Ovary (tissue), 9 donors: ENCODE results near the gene XPA. TPM values are rescaled to one million over a fixed set of nuclear protein-coding genes. Genes with fewer than 3 reads are reported as not detected.

Experiments
- DNase-seq, 5 donors: peaks; one replicate each; pipeline ENCODE4 v3.0.0-alpha.2; 2019 to 2020
- H3K27ac ChIP-seq, 2 donors: fragments of 200-600 bp; one replicate each; pipeline versions ENCODE4 v1.5.1 to v1.8.0; 2019 to 2022
- H3K27me3 ChIP-seq: fragments of 200-600 bp; one replicate; pipeline ENCODE4 v1.8.0; 2022
- H3K36me3 ChIP-seq: fragments of 200-600 bp; sonication (generic); one replicate; pipeline ENCODE4 v1.5.1; 2019
- H3K4me1 ChIP-seq: one replicate; pipeline ENCODE4 v1.8.1; 2013; ENCODE audit warnings: mild to moderate bottlenecking, moderate library complexity; ENCODE audit not compliant: insufficient read depth
- H3K4me3 ChIP-seq: fragments of 200-600 bp; sonication (generic); one replicate; pipeline ENCODE4 v1.5.1; 2017
- H3K9me3 ChIP-seq, 2 donors: fragments of 200-600 bp in 1 of 2; sonication (generic) in 1 of 2; one replicate each; pipeline versions ENCODE4 v1.5.1 to v1.8.1; 2013 to 2019; ENCODE audit warnings: mild to moderate bottlenecking in 1 of 2, moderate library complexity in 1 of 2
- CTCF ChIP-seq, 3 donors: fragments of 450-650 bp in 2 of 3; fragments of 200-600 bp in 1 of 3; IDR thresholded peaks; one replicate each; pipeline versions ENCODE4 v1.5.1 to v1.8.0; 2016 to 2022; ENCODE audit warnings: antibody characterized with exemption in 3 of 3, mild to moderate bottlenecking in 1 of 3
- EP300 ChIP-seq: sonication (generic); formaldehyde crosslinking; IDR thresholded peaks from one replicate; pipeline ENCODE4 v1.6.1; 2017; ENCODE audit warnings: antibody characterized with exemption
- POLR2A ChIP-seq: fragments of 450-650 bp; IDR thresholded peaks from one replicate; pipeline ENCODE4 v1.6.1; 2017; ENCODE audit warnings: antibody characterized with exemption, mild to moderate bottlenecking, moderate library complexity
- WGBS, 3 donors: extraction: QIAGEN DNeasy Blood & Tissue Kit in 1 of 3; methylation state at CpG; one replicate each; pipeline versions ENCODE4 v1.1.5 to v1.1.7; 2013 to 2017; 5-methylcytosine and 5-hydroxymethylcytosine counted together
- intact Hi-C, 4 donors: fragments of 100-400 bp; cut with DNase I; formaldehyde crosslinking; loops; one replicate each; pipeline versions ENCODE4 v1.11.0 to v1.15.1; 2022 to 2023
- polyA plus RNA-seq, 2 donors: library from polyadenylated mRNA; stranded (reverse); fragments of 200-250 nt in 1 of 2; fragments of 350-450 nt in 1 of 2; fragmentation: Illumina TruSeq in 1 of 2; extraction: RNeasy Lipid Tissue Mini Kit (QIAGEN cat#74804) in 1 of 2; gene quantifications; one replicate each; pipeline ENCODE4 v1.2.3, GENCODE V29; 2013 to 2014
- total RNA-seq, 7 donors: library from RNA; depleted of rRNA in 2 of 7; stranded (reverse); fragments of >200 nt in 2 of 7; fragmentation: NEBNext Ultra II Directional in 3 of 7; extraction: Animal tissue kit (Norgen Biotek cat#: 25700) in 3 of 7; gene quantifications; one replicate each; pipeline versions ENCODE4 v1.1.0 to v1.2.4, GENCODE V29; 2016 to 2023
- donor health status: DM: no; HTN: no; CAD: no; lungs with moderate emphysema.
- donor health status: DM: no; HTN: no; CAD: no.
- donor health status: Bipolar disorder and iron deficiency.
- donor health status: DM: yes; HTN: yes; CAD: no.
- donor health status: DM: no; HTN: no; CAD: no.
- donor health status: DM: yes; HTN: yes; CAD: no.

Gene XPA
- total and polyA plus RNA-seq, 9 donors = 13.7 to 23.6 (median 16.7) TPM

- intact Hi-C loops = no loop called here
- Histone ChIP-seq H3K36me3 (no peaks in the 10 kb centered on the region), H3K4me3 (no peak overlapping the region), H3K27ac (no peak overlapping the region), H3K27me3 (no peaks in the 10 kb centered on the region), H3K9me3 (no peaks in the 10 kb centered on the region), H3K4me1 (peaks cover 3% of the 10 kb centered on the region)
- DNase-seq = no peak
- no peak for TF ChIP-seq CTCF (IDR thresholded peaks at IDR 0.05)
- TF ChIP-seq POLR2A = no peak
- no peak for TF ChIP-seq EP300
- 81 to 96% (median 93%) methylated on average over 7 of the region's 7 CpGs for WGBS, 3 donors
Observed at GRCh38 chr9:97694769-97695168, 2.4 kb downstream of the XPA start.

GRCh38 chr9:97689401-97690180 lies 7.5 kb downstream of the XPA start:
- H3K36me3 ChIP-seq = no peaks in the 10 kb centered on the region
- no peak overlapping the region for H3K27ac ChIP-seq
- peaks cover 2% of the 10 kb centered on the region for H3K4me1 ChIP-seq
- TF ChIP-seq CTCF (IDR thresholded peaks at IDR 0.05) (no peak), EP300 (no peak), POLR2A (no peak)
- intact Hi-C loops = loop anchor here in 1 of 4 donors (5.0 kb wide), 1 partner anchor 913 kb away; no protein-coding TSS in a partner anchor
- H3K9me3 ChIP-seq = no peaks in the 10 kb centered on the region
- H3K4me3 ChIP-seq = no peak overlapping the region
- no peak for DNase-seq
- 53 to 63% (median 55%) methylated on average over 4 of the region's 4 CpGs for WGBS, 3 donors
- H3K27me3 ChIP-seq = no peaks in the 10 kb centered on the region

GRCh38 chr9:97688654-97689053 lies 8.5 kb downstream of the XPA start:
- Histone ChIP-seq H3K27me3 (no peaks in the 10 kb centered on the region), H3K36me3 (no peaks in the 10 kb centered on the region), H3K9me3 (no peaks in the 10 kb centered on the region), H3K4me3 (no peak overlapping the region), H3K27ac (no peak overlapping the region), H3K4me1 (no peaks in the 10 kb centered on the region)
- intact Hi-C loops = loop anchor here in 1 of 4 donors (5.0 kb wide), 1 partner anchor 914 kb away; no protein-coding TSS in a partner anchor
- no peak for DNase-seq
- 69 to 84% (median 78%) methylated on average over 1 of the region's 1 CpG for WGBS, 3 donors
- no peak for TF ChIP-seq EP300
- no peak for TF ChIP-seq CTCF (IDR thresholded peaks at IDR 0.05)
- no peak for TF ChIP-seq POLR2A

- WGBS, 3 donors = 94 to 98% (median 95%) methylated on average over 1 of the region's 1 CpG
- no peak overlapping the region for H3K27ac ChIP-seq
- no peak for TF ChIP-seq POLR2A
- no peak for TF ChIP-seq CTCF (IDR thresholded peaks at IDR 0.05)
- TF ChIP-seq EP300 = no peak
- H3K27me3 ChIP-seq = no peaks in the 10 kb centered on the region
- no peaks in the 10 kb centered on the region for H3K36me3 ChIP-seq
- H3K4me1 ChIP-seq = no peaks in the 10 kb centered on the region
- DNase-seq = no peak
- intact Hi-C loops = no loop called here
- no peaks in the 10 kb centered on the region for H3K9me3 ChIP-seq
- no peak overlapping the region for H3K4me3 ChIP-seq
Observed at GRCh38 chr9:97682242-97682641, 14.9 kb downstream of the XPA start.
